ENCODE results near the gene MAP3K10. TPM values are rescaled to one million over a fixed set of nuclear protein-coding genes. Genes with fewer than 3 reads are reported as not detected.

The MAP3K10 gene
- total RNA-seq, 1 experiment from 2014 or later = 11.8 TPM

DNA sequence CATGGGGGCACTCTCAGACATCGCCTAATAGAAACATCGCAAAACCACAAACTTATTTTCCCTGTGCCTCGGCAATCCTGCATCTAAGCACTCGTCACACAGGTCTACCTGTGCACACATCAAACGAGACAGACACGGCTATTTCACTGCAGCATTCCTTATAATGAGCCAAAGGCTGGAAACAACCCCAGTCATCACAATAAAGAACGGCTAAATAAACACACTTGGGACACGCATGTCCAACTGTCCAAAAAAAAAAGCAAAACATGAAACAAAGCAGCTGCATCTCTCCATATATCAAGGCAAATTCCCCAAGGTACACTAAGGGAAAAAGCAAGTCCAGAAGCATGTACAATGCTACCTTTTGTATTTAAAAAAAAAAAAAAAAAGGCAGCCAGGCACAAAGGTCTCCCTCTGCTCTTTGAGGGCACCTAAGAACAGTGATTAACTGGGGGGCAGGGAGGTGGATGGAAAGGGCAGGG is 62.4 kb downstream of the MAP3K10 start:
- no TSS peak for BruUV-seq (replicated peaks)
- no peak overlapping the region for H3K4me3 ChIP-seq (ENCODE audit: low read depth, low read length)
- H3K27me3 ChIP-seq (replicated peaks; ENCODE audit: control insufficient read depth, insufficient read depth, low read length) = no peaks in the 10 kb centered on the region
- Mint-ChIP-seq H3K27ac (ENCODE audit: unreplicated experiment) (no peak overlapping the region), H3K4me3 (ENCODE audit: unreplicated experiment) (no peak overlapping the region), H3K36me3 (ENCODE audit: insufficient read depth, unreplicated experiment) (peaks cover 39% of the 10 kb centered on the region), H3K9me3 (ENCODE audit: unreplicated experiment) (no peaks in the 10 kb centered on the region), H3K4me1 (ENCODE audit: low read depth, unreplicated experiment) (peaks cover 17% of the 10 kb centered on the region), H3K27me3 (ENCODE audit: insufficient read depth, unreplicated experiment) (no peaks in the 10 kb centered on the region)
- CTCF ChIA-PET = no interaction called here
- intact Hi-C loops (cut with micrococcal nuclease; ENCODE audit: unreplicated experiment) = no loop called here
- POLR2A ChIA-PET = no interaction called here
- no peaks in the 10 kb centered on the region for H3K9me3 ChIP-seq
- TF ChIP-seq CTCF (IDR thresholded peaks at IDR 0.05; ENCODE audit: insufficient read depth in 1 of 2, low read depth in 1 of 2, low read length in 1 of 2, severe bottlenecking in 1 of 2, unreplicated experiment in 1 of 2) = no peak
- peaks cover 15% of the 10 kb centered on the region for H3K4me1 ChIP-seq
- H3K36me3 ChIP-seq (ENCODE audit: control insufficient read depth, insufficient read depth, low read length) = no peaks in the 10 kb centered on the region; the same call in 1 of the 2 replicates
- no peak for DNase-seq

- no peak for TF ChIP-seq CTCF (IDR thresholded peaks at IDR 0.05; ENCODE audit: insufficient read depth in 1 of 2, low read depth in 1 of 2, low read length in 1 of 2, severe bottlenecking in 1 of 2, unreplicated experiment in 1 of 2)
- no peak for DNase-seq
- Histone ChIP-seq H3K4me1 (peaks cover 15% of the 10 kb centered on the region), H3K27me3 (replicated peaks; ENCODE audit: control insufficient read depth, insufficient read depth, low read length) (no peaks in the 10 kb centered on the region), H3K36me3 (ENCODE audit: control insufficient read depth, insufficient read depth, low read length) (no peaks in the 10 kb centered on the region; the same call in 1 of the 2 replicates), H3K4me3 (ENCODE audit: low read depth, low read length) (no peak overlapping the region), H3K9me3 (no peaks in the 10 kb centered on the region)
- Mint-ChIP-seq H3K27me3 (ENCODE audit: insufficient read depth, unreplicated experiment) (no peaks in the 10 kb centered on the region), H3K4me3 (ENCODE audit: unreplicated experiment) (no peak overlapping the region), H3K36me3 (ENCODE audit: insufficient read depth, unreplicated experiment) (peaks cover 36% of the 10 kb centered on the region), H3K9me3 (ENCODE audit: unreplicated experiment) (no peaks in the 10 kb centered on the region), H3K4me1 (ENCODE audit: low read depth, unreplicated experiment) (peaks cover 13% of the 10 kb centered on the region), H3K27ac (ENCODE audit: unreplicated experiment) (peak overlapping the region; percentile 11)
- POLR2A ChIA-PET = no interaction called here
- no TSS peak for BruUV-seq (replicated peaks)
- intact Hi-C loops (cut with micrococcal nuclease; ENCODE audit: unreplicated experiment) = no loop called here
- CTCF ChIA-PET = no interaction called here
Measured at GRCh38 chr19:40254714-40255418, 63.6 kb downstream of the MAP3K10 start.

- DNase-seq = no peak
- Mint-ChIP-seq H3K4me3 (ENCODE audit: unreplicated experiment) (no peak overlapping the region), H3K27me3 (ENCODE audit: insufficient read depth, unreplicated experiment) (no peaks in the 10 kb centered on the region), H3K4me1 (ENCODE audit: low read depth, unreplicated experiment) (peaks cover 12% of the 10 kb centered on the region), H3K36me3 (ENCODE audit: insufficient read depth, unreplicated experiment) (peaks cover 29% of the 10 kb centered on the region), H3K27ac (ENCODE audit: unreplicated experiment) (peak overlapping the region; percentile 11), H3K9me3 (ENCODE audit: unreplicated experiment) (no peaks in the 10 kb centered on the region)
- TF ChIP-seq CTCF (IDR thresholded peaks at IDR 0.05; ENCODE audit: insufficient read depth in 1 of 2, low read depth in 1 of 2, low read length in 1 of 2, severe bottlenecking in 1 of 2, unreplicated experiment in 1 of 2) = no peak
- ChIA-PET CTCF (no interaction called here), POLR2A (no interaction called here)
- intact Hi-C loops (cut with micrococcal nuclease; ENCODE audit: unreplicated experiment) = no loop called here
- no peak overlapping the region for H3K4me3 ChIP-seq (ENCODE audit: low read depth, low read length)
- H3K9me3 ChIP-seq = no peaks in the 10 kb centered on the region
- no peaks in the 10 kb centered on the region; the same call in 1 of the 2 replicates for H3K36me3 ChIP-seq (ENCODE audit: control insufficient read depth, insufficient read depth, low read length)
- H3K27me3 ChIP-seq (replicated peaks; ENCODE audit: control insufficient read depth, insufficient read depth, low read length) = no peaks in the 10 kb centered on the region
- peaks cover 15% of the 10 kb centered on the region for H3K4me1 ChIP-seq
- no TSS peak for BruUV-seq (replicated peaks)
Measured at GRCh38 chr19:40255619-40256166, 64.5 kb downstream of the MAP3K10 start.

Measured in Caco-2 (cell line).